CD4-positive, alpha-beta T cell treated with Interferon gamma for 1 hour (primary cell): ENCODE results near the gene DUSP6.

Experiments
- DNase-seq: peaks from one replicate; pipeline ENCODE4 v3.0.0-alpha.2; 2020

The DUSP6 gene

DNA sequence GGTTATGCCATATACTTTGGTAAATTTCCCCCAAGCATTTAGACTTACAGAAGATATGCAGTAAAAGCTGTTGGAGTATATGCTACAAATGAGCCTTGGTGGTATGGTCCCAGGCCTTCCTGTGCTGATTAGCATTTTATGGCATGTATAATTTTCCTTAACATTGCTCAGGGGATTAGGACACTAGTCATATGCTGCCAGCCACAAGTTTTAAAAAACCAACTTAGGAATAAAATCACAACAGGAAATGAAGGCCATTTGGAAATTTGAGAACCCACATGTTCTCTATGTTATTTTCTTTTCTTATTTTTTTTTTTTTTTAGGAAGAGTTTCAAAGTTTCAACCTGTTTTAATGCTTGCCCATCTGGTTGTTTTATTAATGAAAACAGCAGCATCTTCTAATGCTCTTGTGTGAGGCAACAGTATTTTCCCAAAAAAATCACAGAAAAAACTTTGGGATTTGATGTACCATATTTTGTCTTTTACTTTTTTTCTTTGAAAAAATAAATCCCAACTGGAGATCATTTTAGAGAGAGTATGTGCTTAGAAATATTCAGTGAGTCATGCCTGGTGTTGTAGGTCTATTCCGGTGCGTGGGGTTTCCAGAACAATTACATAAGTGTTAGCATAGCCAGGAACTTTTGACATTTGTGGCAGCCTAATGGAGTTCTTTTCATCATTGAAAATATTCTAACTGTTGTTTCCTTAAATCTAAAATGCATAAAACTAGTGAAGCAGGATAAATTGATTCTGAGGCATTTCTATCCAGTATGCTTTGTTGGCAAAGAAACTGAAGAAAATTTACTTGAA lies 21.7 kb upstream of the DUSP6 start:
- DNase-seq: no peak

- no peak for DNase-seq
Observed at GRCh38 chr12:89372584-89373370, 20.5 kb upstream of the DUSP6 start.

GRCh38 chr12:89370850-89371249 lies 18.5 kb upstream of the DUSP6 start:
- no peak for DNase-seq

GRCh38 chr12:89370421-89370831 lies 18.1 kb upstream of the DUSP6 start:
- no peak for DNase-seq

- no peak for DNase-seq
Observed at GRCh38 chr12:89369166-89369565, 16.9 kb upstream of the DUSP6 start.

DNA sequence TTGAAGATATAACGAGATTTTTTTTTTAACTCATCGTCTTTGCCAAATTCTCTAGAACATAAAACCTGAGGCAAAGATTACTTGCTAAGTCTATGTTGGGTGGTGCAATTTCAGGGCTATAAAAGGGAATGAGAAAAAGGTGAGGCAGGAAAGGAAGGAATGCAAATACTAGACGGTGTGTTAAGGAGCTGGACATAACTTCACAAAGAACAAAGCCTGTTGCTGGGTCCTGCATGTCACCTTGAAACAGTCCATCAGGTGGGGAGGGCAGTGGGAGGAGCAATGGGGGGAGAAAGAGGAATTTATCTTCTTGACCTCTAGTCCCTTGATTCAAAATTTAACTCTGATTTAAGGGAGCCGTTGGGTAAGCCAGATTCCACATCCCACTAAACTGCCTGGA lies 16.1 kb upstream of the DUSP6 start:
- DNase-seq: no peak

DNA sequence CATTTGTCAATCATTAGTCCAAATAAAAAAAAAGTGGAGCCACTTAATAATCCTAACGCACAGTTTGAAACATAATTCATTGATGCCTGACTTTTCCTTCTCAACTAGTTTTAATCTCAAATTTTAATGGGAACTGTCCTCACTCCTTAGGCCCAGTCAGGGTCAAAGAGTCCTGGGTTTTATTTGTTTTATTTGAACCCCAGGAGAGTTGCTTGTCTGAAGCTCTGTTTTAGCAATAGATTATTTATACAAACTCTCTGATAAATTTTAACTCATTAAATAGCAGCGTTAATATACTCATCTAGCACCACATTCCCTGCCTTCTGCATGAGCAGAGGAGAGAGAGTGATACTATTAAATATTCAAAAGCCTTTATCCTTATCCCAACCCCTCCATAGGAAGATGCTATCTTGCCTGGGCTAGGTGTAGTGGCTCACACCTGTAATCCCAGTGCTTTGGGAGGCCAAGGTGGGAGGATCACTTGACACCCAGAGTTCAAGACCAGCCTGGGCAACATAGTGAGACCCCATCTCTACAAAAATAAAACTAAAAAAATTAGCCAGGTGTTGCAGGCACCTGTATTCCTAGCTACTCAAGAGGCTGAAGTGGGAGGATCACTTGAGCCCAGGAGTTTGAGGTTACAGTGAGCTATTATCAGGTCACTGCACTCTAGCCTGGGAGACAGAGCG lies 14.5 kb upstream of the DUSP6 start:
- no peak for DNase-seq

DNA sequence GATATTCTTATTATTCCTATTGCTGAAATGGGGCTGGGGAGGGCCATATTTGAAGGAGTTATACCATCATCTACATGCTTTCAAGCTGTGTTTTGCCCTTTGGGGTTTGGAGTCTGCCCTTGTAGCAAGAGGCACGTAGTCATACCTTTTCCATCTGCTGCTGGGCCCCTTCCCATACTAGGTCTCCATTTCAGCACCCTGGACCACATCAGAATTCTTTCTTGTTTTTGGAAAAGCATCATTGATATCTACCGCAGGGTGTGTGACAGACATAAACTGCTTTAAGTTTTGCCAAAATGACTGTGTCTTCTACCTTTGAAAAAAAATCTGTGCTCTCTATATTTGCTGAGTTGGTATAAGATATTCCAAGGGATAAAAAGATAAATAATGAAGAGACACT lies 12.3 kb upstream of the DUSP6 start:
- DNase-seq: no peak

DNA sequence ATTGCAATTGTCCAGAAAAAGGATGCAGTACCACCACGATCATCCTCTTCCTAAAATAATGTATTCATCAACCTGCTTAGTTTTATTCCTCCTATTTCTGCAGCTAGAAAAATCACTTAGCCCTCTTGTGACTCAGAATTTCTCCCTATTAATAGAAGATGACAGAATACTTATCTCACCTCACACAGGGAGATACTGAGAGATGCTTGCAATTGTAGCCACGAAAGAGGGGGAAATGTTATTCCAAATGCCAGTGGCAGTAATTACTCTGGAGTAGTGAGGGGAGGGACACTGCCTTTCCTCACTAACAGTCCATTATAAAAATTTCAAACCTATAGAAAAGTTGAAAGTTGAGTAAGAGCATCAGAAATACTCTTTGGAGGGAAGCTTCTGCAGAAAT lies 11.8 kb upstream of the DUSP6 start:
- no peak for DNase-seq

- no peak for DNase-seq
Observed at GRCh38 chr12:89363582-89363981, 11.3 kb upstream of the DUSP6 start.

DNA sequence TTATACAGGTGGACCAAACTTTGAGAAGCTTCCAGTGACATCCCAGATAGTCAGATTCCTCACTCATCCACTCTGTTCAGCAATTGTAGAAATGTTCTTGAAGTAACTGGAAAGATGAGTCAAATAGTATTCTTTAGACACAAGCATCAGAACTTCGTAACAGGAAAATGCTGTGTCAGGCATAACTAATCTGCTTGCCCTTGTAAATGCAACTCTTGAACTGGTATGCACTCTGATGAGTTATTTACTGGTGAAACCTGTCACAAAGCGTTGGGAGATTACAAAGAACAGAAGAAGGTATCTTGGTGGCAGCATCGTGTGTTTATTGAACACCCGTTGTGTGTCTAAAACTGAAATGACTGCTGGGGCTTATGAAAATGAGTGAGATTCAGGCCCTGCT lies 10.8 kb upstream of the DUSP6 start:
- no peak for DNase-seq

GRCh38 chr12:89359615-89360014 lies 7.3 kb upstream of the DUSP6 start:
- no peak for DNase-seq

DNA sequence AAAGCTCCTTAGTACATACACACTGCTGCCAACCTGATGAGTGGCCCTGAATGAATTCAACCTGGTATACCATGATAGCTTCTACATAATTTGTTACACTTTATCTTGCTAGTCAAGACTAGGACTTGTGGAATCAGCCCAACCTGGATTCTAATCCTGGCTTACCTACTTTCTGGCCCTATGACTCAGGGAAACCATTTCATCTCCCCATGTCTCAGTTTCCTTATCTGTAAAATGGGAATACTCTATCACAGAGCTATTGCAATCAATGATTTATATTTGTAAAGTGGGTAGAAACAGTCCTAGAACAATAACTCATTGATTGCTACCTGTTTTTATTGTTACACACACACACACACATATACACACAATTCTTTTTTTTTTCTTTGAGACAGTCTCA lies 6.5 kb upstream of the DUSP6 start:
- no peak for DNase-seq

GRCh38 chr12:89357297-89357730 lies 5.0 kb upstream of the DUSP6 start:
- no peak for DNase-seq

DNA sequence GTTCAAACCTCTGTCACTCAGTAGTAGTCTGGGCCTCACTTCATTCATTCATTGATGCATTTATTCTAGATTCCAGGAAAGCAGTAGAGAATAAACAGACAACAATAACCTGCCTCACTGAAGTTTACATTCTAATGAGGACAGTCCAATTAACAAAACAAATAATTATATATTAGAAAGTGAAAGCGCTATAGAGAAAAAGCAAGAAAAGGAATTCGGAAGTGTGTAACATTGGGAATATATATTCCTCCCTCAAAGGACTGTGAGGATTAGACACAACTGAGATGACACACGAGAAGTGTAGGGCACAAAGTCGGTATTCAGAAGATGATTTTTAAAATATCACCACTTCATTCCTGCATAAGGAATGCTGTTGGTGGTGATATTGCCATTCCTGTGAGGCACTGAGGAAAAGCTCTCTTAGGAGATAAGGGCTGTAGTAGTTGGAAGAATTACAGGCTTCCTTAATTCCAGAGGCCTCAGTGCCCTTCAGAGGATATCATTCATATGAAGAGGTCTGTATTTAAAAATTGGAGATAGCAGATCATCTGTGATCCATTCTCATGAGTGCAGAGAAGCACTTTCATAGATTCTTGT lies 3.9 kb upstream of the DUSP6 start:
- DNase-seq: no peak

- DNase-seq: no peak
Observed at GRCh38 chr12:89355243-89356068, 3.2 kb upstream of the DUSP6 start.

DNA sequence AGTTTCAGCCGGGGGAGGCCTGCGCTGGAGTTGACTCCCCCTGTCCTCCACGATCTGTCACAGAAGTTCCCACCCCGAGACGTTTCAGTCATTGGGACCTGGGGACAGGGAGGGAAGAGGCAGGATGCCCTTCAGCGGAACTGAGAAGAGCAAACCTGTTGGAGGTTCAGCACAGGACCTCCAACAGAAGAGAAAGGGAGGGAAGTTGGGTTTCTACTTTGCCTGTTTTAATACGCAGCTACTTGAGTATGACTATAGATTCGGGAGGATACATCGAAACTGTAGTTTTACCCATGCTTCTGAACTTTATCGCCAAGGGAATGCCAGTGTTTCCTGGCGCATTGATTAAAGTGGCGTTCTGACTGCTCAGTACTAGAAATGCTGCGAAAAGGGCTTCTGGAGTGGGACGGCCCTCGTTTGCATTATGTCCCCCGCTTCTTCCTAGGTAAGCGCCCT lies 2.3 kb upstream of the DUSP6 start:
- no peak for DNase-seq

DNA sequence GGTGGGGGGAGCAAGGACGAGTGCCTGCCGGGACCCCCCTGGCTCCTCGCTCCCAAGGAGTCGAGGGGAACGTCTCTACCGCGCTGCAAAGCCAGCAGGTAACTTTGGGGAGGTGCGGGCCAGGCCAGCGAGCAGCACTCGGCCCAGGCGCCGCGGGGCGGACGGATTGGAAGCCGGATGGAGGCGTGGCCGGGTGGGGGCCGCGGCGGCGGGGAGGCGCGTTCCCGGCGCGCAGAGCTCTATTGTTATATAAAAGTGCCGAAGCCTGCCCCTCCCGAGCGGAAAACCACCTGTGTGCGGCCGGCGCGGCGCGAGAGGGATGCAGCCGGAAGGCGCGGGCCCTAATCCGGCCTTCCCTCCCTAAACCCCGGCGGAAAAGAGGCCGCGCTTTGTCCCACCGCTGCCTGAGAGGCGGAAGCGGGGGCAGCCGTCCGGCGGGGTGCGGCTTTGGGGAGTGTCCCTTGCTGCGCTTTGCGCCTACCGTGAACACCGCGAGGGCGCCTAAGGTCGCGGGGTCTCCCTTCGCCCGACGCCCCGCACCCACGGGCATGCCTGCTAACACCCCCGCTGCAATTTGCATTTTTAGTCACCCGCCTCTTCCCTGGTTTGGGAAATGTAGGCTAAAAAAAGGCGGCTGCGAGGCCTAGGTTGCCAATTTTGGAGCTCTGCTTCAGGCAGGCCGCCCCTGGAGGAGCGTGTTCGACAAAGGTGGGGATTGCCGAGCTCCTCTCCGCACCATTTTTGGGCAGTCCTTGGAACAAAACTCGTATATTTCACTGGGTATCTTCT lies 1.7 kb upstream of the DUSP6 start:
- DNase-seq: peak; percentile 69

DNA sequence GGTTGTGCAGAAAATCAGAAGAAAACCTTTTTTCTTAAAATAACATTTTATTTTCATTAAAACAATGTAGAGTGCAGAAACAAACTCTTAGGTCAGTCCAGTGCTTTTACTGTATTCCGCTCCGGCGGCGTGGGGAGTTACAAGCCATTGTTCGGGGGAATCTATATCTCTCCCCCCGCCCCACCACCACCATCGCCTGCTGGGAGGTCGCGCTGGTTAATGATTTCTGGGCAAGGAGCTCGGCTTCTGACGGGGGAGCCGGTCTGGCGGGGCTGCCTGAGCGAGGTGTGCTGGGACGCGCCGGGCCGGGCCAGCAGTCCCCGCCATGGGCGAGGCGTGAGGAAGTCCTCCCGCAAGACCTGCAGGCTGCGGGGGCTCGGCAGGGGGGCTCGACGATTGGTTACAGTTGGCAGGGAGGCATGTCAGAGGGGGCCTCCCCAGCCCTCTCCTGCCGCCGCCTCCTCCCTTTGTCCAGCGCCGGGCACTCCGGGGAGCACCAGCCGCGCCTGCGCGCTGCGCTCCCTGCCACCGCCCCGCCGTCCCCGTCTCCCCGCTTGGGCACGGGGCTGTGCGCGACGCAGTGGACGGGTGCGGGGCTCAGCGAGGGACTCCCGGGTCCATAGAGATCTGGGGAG lies 1.0 kb upstream of the DUSP6 start:
- DNase-seq: peak; percentile 58

GRCh38 chr12:89352242-89352491 lies 134 bp downstream of the DUSP6 start:
- DNase-seq: no peak
